ENCODE results near the gene COL27A1. TPM values are rescaled to one million over a fixed set of nuclear protein-coding genes. Genes with fewer than 3 reads are reported as not detected.

The COL27A1 gene
- total RNA-seq, 1 experiment from 2014 or later = 12.0 TPM

GRCh38 chr9:114312513-114312875 lies 157.2 kb downstream of the COL27A1 start (continued):
- no peak for TF ChIP-seq ZNF274 (IDR thresholded peaks at IDR 0.05; ENCODE audit: low read depth, low read length)
- TF ChIP-seq, protein P1, sequence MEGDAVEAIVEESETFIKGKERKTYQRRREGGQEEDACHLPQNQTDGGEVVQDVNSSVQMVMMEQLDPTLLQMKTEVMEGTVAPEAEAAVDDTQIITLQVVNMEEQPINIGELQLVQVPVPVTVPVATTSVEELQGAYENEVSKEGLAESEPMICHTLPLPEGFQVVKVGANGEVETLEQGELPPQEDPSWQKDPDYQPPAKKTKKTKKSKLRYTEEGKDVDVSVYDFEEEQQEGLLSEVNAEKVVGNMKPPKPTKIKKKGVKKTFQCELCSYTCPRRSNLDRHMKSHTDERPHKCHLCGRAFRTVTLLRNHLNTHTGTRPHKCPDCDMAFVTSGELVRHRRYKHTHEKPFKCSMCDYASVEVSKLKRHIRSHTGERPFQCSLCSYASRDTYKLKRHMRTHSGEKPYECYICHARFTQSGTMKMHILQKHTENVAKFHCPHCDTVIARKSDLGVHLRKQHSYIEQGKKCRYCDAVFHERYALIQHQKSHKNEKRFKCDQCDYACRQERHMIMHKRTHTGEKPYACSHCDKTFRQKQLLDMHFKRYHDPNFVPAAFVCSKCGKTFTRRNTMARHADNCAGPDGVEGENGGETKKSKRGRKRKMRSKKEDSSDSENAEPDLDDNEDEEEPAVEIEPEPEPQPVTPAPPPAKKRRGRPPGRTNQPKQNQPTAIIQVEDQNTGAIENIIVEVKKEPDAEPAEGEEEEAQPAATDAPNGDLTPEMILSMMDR (IDR thresholded peaks at IDR 0.05 in 2 of 3, conservative IDR thresholded peaks at IDR 0.05 in 1 of 3; ENCODE audit: borderline replicate concordance in 1 of 3, insufficient read depth in 1 of 3, low read depth in 2 of 3, low read length in 2 of 3) = no peak
- TF ChIP-seq ELF1 (IDR thresholded peaks at IDR 0.05; ENCODE audit: borderline replicate concordance, low read depth) = no peak
- TF ChIP-seq POLR2A (IDR thresholded peaks at IDR 0.05; ENCODE audit: borderline replicate concordance, extremely low read depth, insufficient read depth, insufficient read length) = no peak
- TF ChIP-seq EGR1 (IDR thresholded peaks at IDR 0.05; ENCODE audit: low read depth) = no peak
- no peak for TF ChIP-seq SRF (IDR thresholded peaks at IDR 0.05; ENCODE audit: low read depth)

GRCh38 chr9:114313186-114313585 lies 157.8 kb downstream of the COL27A1 start:
- H3K9me2 ChIP-seq (ENCODE audit: insufficient read depth) = no peaks in the 10 kb centered on the region
- no peaks in the 10 kb centered on the region for H4K20me1 ChIP-seq (ENCODE audit: insufficient read depth)
- ChIA-PET CTCF (interaction anchor here (0.8 to 1.2 kb wide), 2 partner anchors 9 to 205 kb away, joined by 3 read pairs; no protein-coding TSS in a partner anchor), POLR2A (no interaction called here), RAD21 (ENCODE audit: low non-redundant PET in 1 of 2, low total read pairs in 2 of 2, uncharacterized antibody in 2 of 2, unreplicated experiment in 2 of 2) (no interaction called here)
- H3K79me2 ChIP-seq (ENCODE audit: insufficient read depth, low read length) = no peaks in the 10 kb centered on the region
- TF ChIP-seq SIN3A (IDR thresholded peaks at IDR 0.05; ENCODE audit: low read depth) (no peak), ZNF274 (IDR thresholded peaks at IDR 0.05; ENCODE audit: low read depth, low read length) (no peak), EZH2phosphoT487 (IDR thresholded peaks at IDR 0.05; ENCODE audit: borderline replicate concordance) (no peak), ZFX (IDR thresholded peaks at IDR 0.05) (no peak), TCF7L2 (IDR thresholded peaks at IDR 0.05; ENCODE audit: borderline replicate concordance, extremely low read depth, insufficient read depth, insufficient read length) (no peak), POLR2A (IDR thresholded peaks at IDR 0.05; ENCODE audit: borderline replicate concordance, extremely low read depth, insufficient read depth, insufficient read length) (no peak), EGR1 (IDR thresholded peaks at IDR 0.05; ENCODE audit: low read depth) (no peak)
- TF ChIP-seq, protein P2, sequence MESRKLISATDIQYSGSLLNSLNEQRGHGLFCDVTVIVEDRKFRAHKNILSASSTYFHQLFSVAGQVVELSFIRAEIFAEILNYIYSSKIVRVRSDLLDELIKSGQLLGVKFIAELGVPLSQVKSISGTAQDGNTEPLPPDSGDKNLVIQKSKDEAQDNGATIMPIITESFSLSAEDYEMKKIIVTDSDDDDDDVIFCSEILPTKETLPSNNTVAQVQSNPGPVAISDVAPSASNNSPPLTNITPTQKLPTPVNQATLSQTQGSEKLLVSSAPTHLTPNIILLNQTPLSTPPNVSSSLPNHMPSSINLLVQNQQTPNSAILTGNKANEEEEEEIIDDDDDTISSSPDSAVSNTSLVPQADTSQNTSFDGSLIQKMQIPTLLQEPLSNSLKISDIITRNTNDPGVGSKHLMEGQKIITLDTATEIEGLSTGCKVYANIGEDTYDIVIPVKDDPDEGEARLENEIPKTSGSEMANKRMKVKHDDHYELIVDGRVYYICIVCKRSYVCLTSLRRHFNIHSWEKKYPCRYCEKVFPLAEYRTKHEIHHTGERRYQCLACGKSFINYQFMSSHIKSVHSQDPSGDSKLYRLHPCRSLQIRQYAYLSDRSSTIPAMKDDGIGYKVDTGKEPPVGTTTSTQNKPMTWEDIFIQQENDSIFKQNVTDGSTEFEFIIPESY (IDR thresholded peaks at IDR 0.05; ENCODE audit: extremely low read depth, insufficient replicate concordance, low read length) = no peak
- no peak for ATAC-seq
- no peak overlapping the region for H3K4me2 ChIP-seq (ENCODE audit: low read length)
- no peak overlapping the region for H3K4me3 ChIP-seq (replicated peaks in 1 of 2; ENCODE audit: low read depth in 1 of 2, low read length in 2 of 2)
- H2AFZ ChIP-seq (ENCODE audit: low read depth, low read length, poor library complexity, severe bottlenecking) = no peak overlapping the region
- H3K36me3 ChIP-seq (ENCODE audit: control insufficient read depth in 1 of 2, insufficient read depth in 2 of 2, low read length in 2 of 2) = no peaks in the 10 kb centered on the region
- no peaks in the 10 kb centered on the region for H3K4me1 ChIP-seq (ENCODE audit: control insufficient read depth in 1 of 2, insufficient read depth in 2 of 2, low read length in 2 of 2)
- DNase-seq (ENCODE audit: low read depth, low spot score) = no peak
- BruUV-seq (replicated peaks) = no TSS peak
- no peak overlapping the region for H3K9ac ChIP-seq (ENCODE audit: low read length)
- H3K27me3 ChIP-seq (ENCODE audit: insufficient read depth, low read length) = no peaks in the 10 kb centered on the region
- no peaks in the 10 kb centered on the region for H3K9me3 ChIP-seq (ENCODE audit: control insufficient read depth in 1 of 2, insufficient read depth in 1 of 2, low read depth in 1 of 2, low read length in 2 of 2)
- no peak overlapping the region for H3K27ac ChIP-seq (ENCODE audit: low read depth, low read length)
- intact Hi-C loops (cut with micrococcal nuclease) = no loop called here

Measured in HCT116 (cell line).